Smooth muscle cell of the brain vasculature (primary cell): ENCODE results near the gene TMEM117.
"Not testable (repeated sequence)": the region's sequence is repeated elsewhere in the genome, so short reads cannot be mapped to it uniquely, and the experiment has no call there.

Source experiments
- DNase-seq: peaks from one replicate; pipeline ENCODE4 v3.0.0-alpha.2; 2012; ENCODE audit warnings: low read depth, low spot score

Gene TMEM117

DNA sequence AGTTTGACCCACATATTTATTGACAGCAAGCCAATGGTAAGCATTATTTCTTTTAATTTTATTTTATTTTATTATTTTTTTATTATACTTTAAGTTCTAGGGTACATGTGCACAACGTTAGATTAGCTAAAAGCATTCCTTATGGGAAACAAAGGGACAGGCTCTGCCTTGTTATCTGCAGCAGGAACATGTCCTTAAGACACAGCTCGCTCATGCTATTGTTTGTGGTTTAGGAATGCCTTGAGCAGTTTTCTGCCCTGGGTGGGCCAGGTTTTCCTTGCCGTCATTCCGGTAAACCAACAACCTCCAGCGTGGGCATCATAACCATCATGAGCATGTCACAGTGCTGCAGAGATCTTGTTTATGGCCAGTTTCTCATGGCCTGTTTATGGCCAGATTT lies 370.2 kb downstream of the TMEM117 start:
- DNase-seq, result no peak

DNA sequence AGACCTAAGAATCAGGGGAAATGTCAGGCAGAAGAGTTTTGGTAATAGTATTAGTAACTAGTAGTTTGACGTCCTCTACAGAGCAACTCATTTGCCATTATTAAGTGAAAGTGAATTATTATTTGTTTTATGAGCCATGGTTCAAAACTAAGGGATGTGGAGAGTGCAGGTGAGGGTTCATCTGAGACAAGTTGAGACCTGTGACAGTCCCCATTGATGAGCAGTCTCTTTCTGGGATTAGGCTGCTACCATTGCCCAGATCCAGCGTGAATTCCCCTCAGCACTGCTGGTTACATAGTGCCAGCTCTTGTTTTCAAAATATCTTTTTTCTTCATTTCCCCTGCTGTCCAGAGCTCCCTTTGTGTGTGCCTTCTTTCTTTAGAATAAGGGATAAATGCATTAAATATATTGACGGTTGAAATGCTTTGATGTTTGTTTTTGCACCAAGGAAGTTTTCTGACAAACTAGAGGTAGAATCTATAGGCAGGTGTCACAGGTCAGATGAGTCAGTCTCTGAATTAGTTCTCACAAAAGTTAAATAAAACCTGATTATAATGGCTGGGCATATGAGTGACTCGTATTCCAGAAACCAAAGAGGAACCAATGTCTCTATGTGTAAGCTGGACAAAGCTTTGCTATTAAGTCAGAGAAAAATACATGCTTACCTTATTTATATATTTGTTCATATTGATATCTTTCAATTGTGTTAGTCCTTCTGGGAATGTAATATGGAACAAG lies 381.4 kb downstream of the TMEM117 start:
- no peak for DNase-seq

DNA sequence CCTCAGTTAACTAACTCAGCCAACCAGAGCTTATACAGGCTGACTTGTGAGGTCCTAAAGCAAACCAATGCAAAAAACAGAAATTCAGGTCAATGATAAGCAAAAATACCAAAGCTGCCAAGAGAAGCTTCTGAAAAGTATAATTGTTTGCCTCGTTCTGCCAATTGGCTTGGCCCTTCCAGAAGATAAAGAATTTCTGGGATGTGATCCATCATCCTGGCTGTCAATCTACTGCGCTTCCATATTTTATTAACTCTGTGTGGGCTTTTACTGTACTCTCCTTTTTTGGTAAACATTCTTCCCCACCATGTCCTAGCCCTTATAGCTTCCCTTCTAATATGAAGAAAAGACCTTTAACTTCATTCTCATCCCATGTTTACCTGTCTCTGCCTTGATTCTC lies 387.9 kb downstream of the TMEM117 start:
- no peak for DNase-seq

DNA sequence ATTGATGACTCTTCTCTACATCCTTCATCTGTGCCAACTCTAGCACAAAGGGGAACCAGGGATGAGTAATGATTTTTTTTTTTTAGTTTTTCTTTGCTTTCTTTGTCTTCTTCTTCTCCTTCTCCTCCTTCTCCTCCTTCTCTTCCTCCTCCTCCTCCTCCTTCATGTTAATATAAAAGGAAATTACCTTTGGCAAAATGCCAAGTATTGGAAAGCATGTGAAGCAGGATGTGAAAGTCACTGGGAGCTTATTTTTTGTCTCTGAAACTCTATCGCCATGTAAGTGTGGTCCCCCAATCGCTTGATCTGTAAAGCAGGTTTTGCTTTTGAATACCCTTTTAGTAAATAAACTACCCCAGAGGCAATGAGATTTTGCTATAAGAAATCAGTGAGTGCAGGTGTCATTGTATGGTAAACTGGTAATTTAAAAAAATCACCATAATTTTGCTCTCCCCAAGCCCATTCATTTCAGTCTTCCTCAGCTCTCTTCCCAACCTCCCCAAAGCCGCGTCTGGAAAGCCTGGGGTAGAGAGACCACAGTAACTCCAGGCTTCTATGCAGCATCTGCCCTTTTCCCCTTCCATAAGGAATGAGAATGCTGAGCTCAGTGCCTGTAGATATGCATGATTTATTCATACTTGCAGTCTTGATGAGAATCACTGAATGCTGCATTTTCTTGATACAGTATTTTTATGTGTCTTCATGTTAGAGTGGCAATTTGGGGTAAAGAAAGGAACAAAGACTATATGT lies 388.7 kb downstream of the TMEM117 start:
- DNase-seq, result no peak

DNA sequence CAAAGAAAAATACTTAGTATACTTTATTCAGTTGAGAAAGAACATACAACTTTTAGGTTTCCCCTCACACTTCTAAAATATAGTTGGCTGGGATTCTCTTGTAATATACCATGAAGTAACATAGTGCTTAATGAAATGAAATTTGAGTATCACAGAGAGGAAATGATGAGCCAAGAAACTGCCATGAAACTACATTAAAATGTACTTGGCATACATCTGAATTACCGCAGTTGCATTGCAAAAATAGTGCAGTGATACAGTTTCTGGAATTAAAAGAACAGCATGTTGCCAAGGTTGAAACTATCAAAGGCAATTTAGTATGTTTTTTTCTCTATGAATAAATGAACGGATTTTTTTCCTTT lies 389.2 kb downstream of the TMEM117 start:
- DNase-seq, result no peak

DNA sequence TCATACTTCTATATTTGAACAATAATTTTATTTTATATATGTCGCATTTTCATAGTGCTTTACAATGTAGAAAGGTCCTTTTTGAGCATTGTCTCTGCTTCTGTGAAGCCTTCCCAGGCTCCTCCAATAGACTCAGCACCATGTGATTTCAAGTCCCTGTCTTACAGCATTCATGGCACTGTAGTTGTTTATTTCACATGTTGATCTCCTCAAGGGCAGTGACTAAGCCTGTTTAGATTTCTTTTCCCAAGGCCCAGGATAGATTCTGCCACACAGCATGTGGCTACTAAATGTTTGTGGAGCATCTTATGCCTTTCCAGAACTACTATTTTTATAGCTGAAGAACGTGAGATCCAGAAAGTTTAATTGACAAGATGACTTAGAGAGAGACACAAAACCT lies 391.7 kb downstream of the TMEM117 start:
- no peak for DNase-seq

DNA sequence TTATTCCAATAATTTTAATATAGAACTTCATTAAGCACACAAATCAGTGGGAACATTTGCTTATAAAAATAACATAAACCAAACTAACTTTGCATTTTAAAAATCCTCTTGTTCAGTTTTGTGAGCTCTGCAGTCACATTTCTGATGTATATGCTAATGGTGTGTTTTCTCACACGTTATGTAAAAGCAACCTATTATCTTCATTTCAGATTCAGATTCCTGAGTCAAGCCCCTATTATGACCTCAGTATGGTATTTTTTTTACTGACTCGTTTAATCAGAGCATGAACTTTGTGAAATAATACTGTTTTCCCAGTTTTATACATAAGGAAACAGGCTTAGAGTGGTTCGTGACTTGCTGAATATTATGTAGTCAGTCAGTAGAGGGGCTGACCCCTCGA lies 394.0 kb downstream of the TMEM117 start:
- no peak for DNase-seq

DNA sequence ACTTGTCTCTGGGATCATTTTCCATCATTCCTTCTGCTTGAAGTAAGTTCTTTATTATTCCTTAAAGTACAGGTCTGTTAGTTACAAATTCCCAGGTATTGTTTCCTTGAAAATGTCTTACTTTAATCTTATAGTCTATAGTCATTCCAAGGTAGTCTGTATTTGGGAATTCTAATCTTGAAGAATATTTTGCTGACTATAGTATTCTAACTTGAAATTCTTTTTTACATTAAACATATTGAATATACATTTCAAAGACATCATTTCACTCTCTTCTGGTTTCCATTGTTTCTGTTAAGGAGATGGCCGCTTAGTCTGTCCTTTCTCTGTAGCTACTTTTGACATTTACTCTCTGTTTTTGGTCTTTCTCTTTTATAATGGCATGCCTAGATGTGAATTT lies 399.8 kb downstream of the TMEM117 start:
- no peak for DNase-seq

DNA sequence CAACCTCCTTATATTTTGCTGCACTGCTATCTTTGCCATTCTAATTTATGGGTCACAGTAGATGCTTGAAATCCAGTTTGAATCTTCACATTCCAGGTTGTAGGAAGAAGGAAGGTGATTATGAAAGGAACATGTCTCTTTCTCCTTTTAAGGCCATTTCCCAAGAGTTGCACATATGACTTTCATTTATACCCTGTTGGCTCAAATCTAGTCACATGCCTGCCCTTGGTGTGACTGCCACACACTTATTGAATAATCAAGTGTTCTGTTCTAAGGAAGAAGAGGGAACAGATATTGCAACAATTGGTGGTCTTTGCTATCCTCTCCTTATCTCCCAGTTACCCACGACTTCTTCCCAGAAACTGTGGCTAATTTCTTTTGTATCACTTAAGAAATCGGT lies 404.3 kb downstream of the TMEM117 start:
- no peak for DNase-seq

DNA sequence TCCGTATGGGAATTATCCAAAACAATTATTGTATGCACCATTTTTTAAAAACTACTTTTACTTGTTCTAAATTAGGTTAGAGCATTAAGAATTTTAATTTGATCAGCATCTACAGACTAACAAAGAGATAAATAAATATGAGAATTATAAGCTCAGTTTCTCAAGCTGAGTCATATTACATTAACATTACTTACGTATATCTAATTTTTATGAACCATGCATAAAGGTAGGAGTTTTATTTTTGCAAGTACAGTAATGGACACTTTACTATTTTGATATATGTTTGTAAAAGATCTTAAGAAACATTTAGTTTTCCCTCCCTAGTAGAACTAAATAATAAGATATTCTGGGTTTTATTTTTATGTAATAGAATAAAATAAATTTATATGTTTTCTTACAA lies 410.1 kb downstream of the TMEM117 start:
- DNase-seq, result no peak

DNA sequence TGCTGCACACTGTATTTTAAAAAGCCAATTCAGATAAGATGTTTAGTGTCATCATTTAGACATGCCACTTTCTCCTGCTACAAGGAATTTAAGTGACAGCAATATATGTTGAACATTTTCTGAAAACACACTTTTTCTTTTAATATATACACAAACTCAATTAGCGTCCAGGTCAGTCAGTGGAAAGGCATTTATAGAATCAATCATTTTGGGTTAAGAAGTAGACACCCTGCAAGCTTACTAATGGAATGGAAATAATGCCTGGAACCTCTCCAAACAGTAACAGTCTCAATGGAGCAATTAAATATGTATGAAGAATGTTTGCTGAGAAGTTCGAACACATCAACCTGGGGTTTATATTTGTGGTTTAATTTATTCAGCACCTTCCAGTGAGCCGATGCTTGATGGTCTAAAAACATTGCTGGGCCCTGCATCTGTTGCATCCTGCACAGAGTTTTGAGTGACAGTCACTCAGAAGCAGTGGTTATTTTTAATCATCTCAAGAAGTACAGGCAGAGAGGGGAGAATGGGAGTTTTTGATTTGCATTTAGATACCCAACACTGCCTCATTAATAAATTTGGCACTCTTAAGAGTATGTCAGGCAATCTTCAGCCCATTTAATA lies 410.7 kb downstream of the TMEM117 start:
- no peak for DNase-seq

DNA sequence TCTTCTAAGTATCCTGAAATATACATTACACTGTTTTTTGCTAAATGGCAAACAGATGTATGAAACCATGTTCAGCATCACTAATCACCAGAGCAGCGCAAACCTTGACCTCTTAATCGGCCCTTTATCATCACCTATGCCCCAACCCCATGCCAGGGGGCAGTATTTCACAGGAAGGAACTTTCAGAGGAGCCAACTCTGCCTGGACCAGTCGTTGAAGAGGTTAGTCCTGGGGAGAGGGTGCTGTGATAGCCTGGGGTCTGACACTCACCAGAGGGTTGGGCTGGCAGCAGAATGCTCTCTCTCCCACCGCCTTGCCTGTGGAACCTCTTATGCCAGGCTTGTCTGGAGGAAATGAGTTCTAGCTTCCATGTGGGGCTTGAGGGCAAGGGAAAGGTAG lies 411.7 kb downstream of the TMEM117 start:
- no peak for DNase-seq

DNA sequence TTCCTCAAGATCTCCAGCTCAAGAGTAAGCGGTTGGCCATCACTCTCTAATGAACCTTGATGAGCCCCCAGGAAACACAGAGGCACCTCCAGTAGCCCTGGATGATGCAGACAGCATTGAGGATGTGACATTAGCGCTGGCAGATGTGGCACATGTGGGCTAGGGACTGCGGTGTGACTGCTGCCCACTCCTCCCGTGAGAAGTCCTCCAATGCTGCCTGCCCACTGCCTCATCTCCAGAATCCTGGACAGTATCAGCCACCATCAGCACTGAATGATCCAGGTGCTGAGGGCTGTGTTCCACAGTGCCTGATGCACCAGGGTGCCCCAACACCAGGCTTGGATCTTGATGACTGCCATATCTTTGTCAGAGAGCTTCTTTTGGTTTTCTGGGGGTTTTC lies 412.6 kb downstream of the TMEM117 start:
- no peak for DNase-seq

DNA sequence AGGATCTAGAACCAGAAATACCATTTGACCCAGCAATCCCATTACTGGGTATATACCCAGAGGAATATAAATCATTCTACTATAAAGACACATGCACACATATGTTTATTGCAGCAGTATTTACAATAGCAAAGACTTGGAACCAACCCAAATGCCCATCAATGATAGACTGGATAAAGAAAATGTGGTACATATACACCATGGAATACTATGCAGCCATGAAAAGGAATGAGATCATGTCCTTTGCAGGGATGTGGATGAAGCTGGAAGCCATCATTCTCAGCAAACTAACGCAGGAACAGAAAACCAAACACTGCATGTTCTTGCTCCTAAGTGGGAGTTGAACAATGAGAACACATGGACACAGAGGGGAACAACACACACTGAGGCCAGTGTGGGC lies 414.6 kb downstream of the TMEM117 start:
- not testable (repeated sequence) for DNase-seq

DNA sequence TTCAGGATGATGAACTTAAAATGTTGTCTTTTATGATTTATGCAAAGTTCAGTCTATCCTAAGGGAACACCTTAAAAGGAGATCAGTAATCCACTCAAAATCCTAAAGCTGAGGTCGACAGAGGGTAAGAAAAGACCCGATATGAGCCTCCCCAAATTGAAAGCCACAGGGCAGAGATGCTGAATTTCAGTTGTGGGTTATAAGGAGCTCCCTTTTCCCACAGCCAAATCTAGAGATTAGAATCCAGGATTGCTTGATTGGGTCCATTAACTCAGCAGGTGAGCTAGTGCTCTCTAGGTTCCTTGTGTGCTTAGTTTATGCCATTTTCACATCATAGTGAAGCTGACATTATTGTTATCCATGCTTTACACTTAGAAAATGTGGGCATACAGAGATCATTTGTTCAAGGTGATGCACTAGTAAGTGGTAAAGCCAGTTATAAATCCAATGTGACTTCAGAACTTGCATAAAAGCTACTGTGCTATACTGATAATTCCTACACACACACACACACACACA lies 417.5 kb downstream of the TMEM117 start:
- DNase-seq, result no peak

DNA sequence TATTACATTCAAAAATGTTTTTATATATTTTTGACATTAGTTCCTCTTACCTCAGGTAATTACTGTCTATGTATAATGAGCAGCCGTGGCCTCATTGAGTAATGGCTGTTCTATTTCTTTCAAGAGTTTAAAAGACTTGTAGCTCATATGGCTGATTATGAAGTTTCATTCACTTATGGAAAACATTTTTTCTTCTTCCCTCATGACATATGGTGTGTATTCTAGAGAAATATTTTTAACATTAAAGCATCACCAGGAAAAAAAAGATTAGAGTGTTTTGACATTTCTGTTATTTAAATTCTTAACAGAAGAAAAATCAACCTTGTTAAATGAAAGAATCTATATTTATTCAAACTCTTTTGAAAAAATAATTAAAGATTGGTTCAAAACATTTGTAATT lies 422.4 kb downstream of the TMEM117 start:
- DNase-seq, result no peak

DNA sequence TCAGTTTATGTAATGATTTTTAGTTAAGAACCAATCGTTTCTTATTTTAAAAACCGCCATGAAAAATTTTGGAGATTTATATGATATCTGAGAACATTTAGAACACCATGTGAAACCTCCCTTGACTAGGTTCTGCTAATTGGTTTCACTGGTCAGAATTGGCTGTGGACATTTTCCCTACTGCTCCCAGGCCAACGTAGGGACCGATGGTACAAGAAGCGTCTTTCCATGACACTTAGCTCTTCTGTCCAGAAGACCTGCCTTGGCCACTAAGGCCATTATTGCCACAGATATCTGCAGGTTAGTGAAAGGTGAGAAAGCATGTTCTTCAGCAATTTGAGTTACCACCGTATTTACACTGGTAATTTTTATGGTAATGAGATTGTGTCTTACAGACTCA lies 424.0 kb downstream of the TMEM117 start:
- no peak for DNase-seq

DNA sequence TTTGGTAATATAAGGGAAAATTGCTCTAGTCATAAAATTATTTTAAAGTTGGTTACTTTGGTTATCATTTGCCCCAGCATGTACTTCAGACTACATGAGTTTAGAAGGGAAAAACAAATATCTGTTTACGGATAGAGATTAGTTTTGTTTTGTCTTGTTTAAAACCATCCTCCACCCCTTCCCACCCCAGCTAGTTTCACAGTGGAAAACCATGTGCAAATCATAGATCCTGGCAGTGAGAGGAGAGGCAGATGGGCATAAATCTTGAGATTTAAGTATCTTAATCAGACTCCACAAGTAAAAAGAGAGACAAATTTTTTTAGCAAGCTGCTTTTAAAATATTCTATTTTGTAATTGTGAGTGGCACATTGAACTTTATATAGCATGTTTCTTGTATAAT lies 424.7 kb downstream of the TMEM117 start:
- no peak for DNase-seq

DNA sequence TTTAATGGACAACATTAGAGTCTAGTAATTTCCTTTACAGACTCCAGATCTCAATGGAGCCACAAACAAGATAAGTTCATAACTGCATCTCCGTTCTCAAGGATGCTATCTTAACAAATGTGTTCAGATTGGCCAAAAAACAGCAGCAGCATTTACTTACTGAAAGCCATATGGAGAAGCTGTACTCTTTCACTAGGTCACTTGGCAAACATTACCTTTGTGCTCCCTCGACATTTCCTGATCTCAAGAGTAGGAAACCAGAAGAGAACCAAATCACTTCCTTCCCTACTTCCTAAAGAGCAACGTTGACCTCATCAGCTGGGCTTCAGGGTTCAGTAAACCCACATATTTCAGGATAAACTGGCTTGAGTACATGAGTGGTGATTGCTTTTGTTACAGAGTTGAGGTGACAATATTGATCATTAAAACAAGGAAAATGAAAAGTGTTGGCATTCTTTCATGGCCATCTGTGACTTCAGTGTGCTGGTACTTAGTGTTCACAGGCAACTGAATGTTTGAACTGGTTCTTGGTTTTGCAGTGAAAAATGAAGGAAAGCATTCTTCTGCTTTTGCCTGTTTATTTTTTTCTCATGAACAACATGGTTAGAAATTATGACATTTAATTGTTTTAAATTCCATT lies 449.6 kb downstream of the TMEM117 start:
- DNase-seq, result no peak

DNA sequence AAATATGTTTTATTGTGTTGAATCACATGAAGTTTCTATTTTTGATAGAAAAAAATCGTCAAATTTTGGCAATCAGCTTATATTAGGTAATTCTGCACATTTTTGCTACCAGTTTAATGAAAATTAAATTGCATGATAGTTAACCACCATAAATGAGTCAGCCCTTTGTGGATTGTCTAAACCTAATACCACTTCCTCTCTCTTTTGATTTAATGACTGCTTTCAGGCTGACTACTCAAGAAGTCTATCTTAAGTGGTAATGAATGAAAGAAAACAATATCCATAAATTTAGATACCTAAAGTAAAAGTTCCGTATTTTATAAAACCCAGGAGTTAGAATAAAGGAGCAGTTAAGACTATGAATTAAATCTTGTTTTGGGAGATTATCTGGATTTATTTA lies 450.5 kb downstream of the TMEM117 start:
- DNase-seq, result no peak

DNA sequence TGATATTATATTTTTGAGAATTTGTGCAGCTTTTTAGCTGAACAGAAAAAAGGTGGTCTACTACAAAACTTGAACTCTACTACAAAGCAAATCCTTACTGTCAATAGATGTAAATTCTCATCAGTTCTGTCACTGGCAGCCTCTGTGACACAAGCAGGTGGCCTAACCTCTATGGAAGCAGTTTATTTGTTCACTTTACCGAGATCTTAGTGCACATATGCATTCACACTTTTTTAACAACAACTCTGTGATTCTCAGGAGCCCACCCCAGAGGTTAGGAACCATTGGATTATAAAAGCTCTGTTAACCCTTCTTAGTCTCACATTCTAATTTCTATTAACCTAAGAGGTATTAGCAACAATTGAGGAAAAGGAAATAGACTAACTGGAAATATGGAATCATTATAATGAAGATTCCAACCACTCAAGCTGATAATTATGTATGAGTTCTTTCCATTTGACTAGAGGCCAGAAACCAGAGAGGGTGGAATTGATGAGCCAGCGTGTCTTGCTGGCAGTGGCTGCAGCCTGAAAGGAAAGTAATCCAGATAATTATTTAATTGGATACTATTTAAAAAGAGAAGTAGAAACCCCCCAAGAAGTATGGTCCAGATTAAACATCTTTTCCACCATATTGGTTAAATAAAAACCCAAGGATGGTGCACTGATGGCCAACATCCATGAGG lies 451.1 kb downstream of the TMEM117 start:
- no peak for DNase-seq

DNA sequence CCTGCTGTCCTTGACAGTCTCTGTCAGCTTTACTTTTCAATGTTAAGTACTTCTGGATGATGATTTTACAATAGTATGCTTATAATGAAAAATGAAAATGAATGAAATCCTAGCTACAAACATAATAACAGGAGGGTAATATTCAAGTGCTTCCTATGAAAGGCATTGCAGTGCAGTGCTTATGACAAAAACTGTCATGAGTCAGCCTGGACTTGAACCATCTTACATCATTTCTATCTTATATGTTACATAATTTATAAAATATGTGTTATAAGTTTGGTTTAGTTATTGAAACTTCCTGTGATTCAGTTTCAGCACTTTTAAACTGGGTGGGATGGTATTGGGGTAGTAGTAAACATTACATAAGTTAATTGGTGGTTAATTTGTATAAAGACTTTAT lies 451.7 kb downstream of the TMEM117 start:
- no peak for DNase-seq
